ENCODE data around the gene PTPN12.

The PTPN12 gene

GRCh38 chr7:77662869-77663268 is 125.8 kb downstream of the PTPN12 start:
- no peak for DNase-seq (ENCODE audit: low read depth in 2 of 2)

GRCh38 chr7:77664715-77665114 is 127.6 kb downstream of the PTPN12 start:
- no peak for DNase-seq (ENCODE audit: low read depth in 2 of 2)

- DNase-seq (ENCODE audit: low read depth in 2 of 2), result no peak
Observed at GRCh38 chr7:77665161-77665560, 128.1 kb downstream of the PTPN12 start.

- DNase-seq (ENCODE audit: low read depth in 2 of 2), result no peak
Observed at GRCh38 chr7:77667459-77668086, 130.5 kb downstream of the PTPN12 start.

GRCh38 chr7:77674878-77675277 is 137.8 kb downstream of the PTPN12 start:
- DNase-seq (ENCODE audit: low read depth in 2 of 2), result no peak

- no peak for DNase-seq (ENCODE audit: low read depth in 2 of 2)
Observed at GRCh38 chr7:77679608-77680007, 142.5 kb downstream of the PTPN12 start.

- no peak for DNase-seq (ENCODE audit: low read depth in 2 of 2)
Observed at GRCh38 chr7:77680266-77680665, 143.2 kb downstream of the PTPN12 start.

GRCh38 chr7:77684030-77684429 is 146.9 kb downstream of the PTPN12 start:
- no peak for DNase-seq (ENCODE audit: low read depth in 2 of 2)

- DNase-seq (ENCODE audit: low read depth in 2 of 2), result no peak
Observed at GRCh38 chr7:77685233-77685632, 148.1 kb downstream of the PTPN12 start.

GRCh38 chr7:77687100-77687746 is 150.1 kb downstream of the PTPN12 start:
- no peak for DNase-seq (ENCODE audit: low read depth in 2 of 2)

- DNase-seq (ENCODE audit: low read depth in 2 of 2), result no peak
Observed at GRCh38 chr7:77687747-77688144, 150.7 kb downstream of the PTPN12 start.

All from stimulated activated CD4-positive, alpha-beta T cell treated with anti-CD3 and anti-CD28 coated beads, Interleukin-15, amount 100 ng/mL, for 48 hours (primary cell).